H1 (cell line): ENCODE measurements around the gene IRF2BP2. TPM values are rescaled to one million over a fixed set of nuclear protein-coding genes. Genes with fewer than 3 reads are reported as not detected.

Source experiments
- EGR1 ChIP-seq: IDR thresholded peaks from 2 replicates; pipeline ENCODE4 v1.6.1; 2011; ENCODE audit warnings: low read depth, low read length, borderline replicate concordance
- HDAC6 ChIP-seq: IDR thresholded peaks from one replicate; pipeline ENCODE4 v1.7.1; 2012; ENCODE audit warnings: low read depth, mild to moderate bottlenecking, inconsistent platforms, low read length, moderate library complexity
- KDM1A ChIP-seq: fragments of 200-600, 300-600 bp; sonication (generic); IDR thresholded peaks from 2 replicates; pipeline ENCODE4 v1.7.1; 2016; ENCODE audit warnings: mild to moderate bottlenecking, low read length, borderline replicate concordance
- ZNF274 ChIP-seq: IDR thresholded peaks from 2 replicates; pipeline ENCODE4 v1.7.0; 2012; ENCODE audit warnings: low read length, borderline replicate concordance; ENCODE audit errors: extremely low read depth
- polyA plus RNA-seq, 7 experiments: library from polyadenylated mRNA; depleted of rRNA in 3 of 7; stranded (reverse) in 5 of 7; unstranded in 2 of 7; fragments of >200 nt in 5 of 7; fragments of 200-250 nt in 2 of 7; gene quantifications; 1 replicate in 5 of 7; 2 replicates in 1 of 7; 4 replicates in 1 of 7; pipeline versions ENCODE4 v1.2.1 to v1.2.3, GENCODE V29; 2011 to 2013; ENCODE audit warnings: missing spikeins in 2 of 7, mixed read lengths in 2 of 7
- total RNA-seq: library from RNA; stranded (reverse); fragmentation: NEBNext Ultra II Directional; extraction: Animal tissue kit (Norgen Biotek cat#: 25700); gene quantifications from 2 replicates; pipeline ENCODE4 v1.2.1, GENCODE V29; 2021
- TF ChIP-seq, protein P1 (sequence below): IDR thresholded peaks from 2 replicates; pipeline ENCODE4 v1.6.1; 2012; ENCODE audit warnings: inconsistent platforms

IRF2BP2 gene
- total and polyA plus RNA-seq, 2 of the 8 experiments (the other 6 are each of a cell fraction or from before 2014, with no cell fraction given) = 24.9 to 67.5 TPM

- TF ChIP-seq, protein P1, sequence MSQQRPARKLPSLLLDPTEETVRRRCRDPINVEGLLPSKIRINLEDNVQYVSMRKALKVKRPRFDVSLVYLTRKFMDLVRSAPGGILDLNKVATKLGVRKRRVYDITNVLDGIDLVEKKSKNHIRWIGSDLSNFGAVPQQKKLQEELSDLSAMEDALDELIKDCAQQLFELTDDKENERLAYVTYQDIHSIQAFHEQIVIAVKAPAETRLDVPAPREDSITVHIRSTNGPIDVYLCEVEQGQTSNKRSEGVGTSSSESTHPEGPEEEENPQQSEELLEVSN = peak; percentile 71; the same call in 1 of the 2 replicates
- no peak for TF ChIP-seq EGR1
- no peak for TF ChIP-seq HDAC6
- TF ChIP-seq KDM1A = no peak
- TF ChIP-seq ZNF274 = no peak
- TF ChIP-seq, all 59 proteins: peak for 2
Measured at GRCh38 chr1:234656070-234656895, 46.3 kb upstream of the IRF2BP2 start (continued).
